CD8-positive, alpha-beta memory T cell (primary cell): Measurements from ENCODE around the gene WDR17. TPM values are rescaled to one million over a fixed set of nuclear protein-coding genes. Genes with fewer than 3 reads are reported as not detected.
A peak's percentile ranks its signal among the peaks of the same experiment; 100 is the strongest.

Experiments used
- CTCF ChIA-PET: fragments of 350-600 bp; sonication (Branson Sonifier 250); formaldehyde crosslinking; loops from one replicate; lab custom pipeline; 2021; ENCODE audit warnings: antibody characterized with exemption; lab: Charles Lee
- POLR2A ChIA-PET: fragments of 350-600 bp; sonication (Branson Sonifier 250); formaldehyde crosslinking; loops from one replicate; lab custom pipeline; 2021; ENCODE audit warnings: antibody characterized with exemption; lab: Charles Lee
- DNase-seq, 5 donors: peaks; one replicate each; pipeline versions ENCODE4 v3.0.0 to v3.0.0-alpha.2; 2020 to 2022; ENCODE audit warnings: mixed read lengths in 1 of 5
- H3K27ac ChIP-seq: one replicate; pipeline ENCODE4 v1.7.0; 2013; ENCODE audit warnings: low read depth, mild to moderate bottlenecking, low read length, moderate library complexity
- H3K27me3 ChIP-seq: 2 replicates; pipeline ENCODE4 v1.7.0; 2013; ENCODE audit warnings: low read length, mild to moderate bottlenecking; ENCODE audit not compliant: insufficient read depth, poor library complexity, severe bottlenecking
- H3K36me3 ChIP-seq: 2 replicates; pipeline ENCODE4 v1.7.0; 2013; ENCODE audit warnings: mild to moderate bottlenecking, low read length, moderate library complexity; ENCODE audit not compliant: insufficient read depth
- H3K4me1 ChIP-seq: 2 replicates; pipeline ENCODE4 v1.7.0; 2013; ENCODE audit warnings: mild to moderate bottlenecking, low read length, moderate library complexity; ENCODE audit not compliant: insufficient read depth
- H3K4me3 ChIP-seq: 2 replicates; pipeline ENCODE4 v1.7.0; 2013; ENCODE audit warnings: mild to moderate bottlenecking, low read length
- H3K9me3 ChIP-seq: 2 replicates; pipeline ENCODE4 v1.7.0; 2013; ENCODE audit warnings: mild to moderate bottlenecking, low read length
- H3K27ac Mint-ChIP-seq, 8 donors: one replicate each; pipeline ENCODE4 v1.8.0; 2020 to 2021; ENCODE audit warnings: mixed read lengths in 8 of 8, mild to moderate bottlenecking in 6 of 8, inconsistent platforms in 3 of 8, moderate library complexity in 3 of 8
- H3K27me3 Mint-ChIP-seq, 2 donors: one replicate each; pipeline ENCODE4 v1.8.0; 2020 to 2021; ENCODE audit warnings: mixed read lengths in 2 of 2, mild to moderate bottlenecking in 1 of 2, moderate library complexity in 1 of 2
- H3K36me3 Mint-ChIP-seq, 3 donors: one replicate each; pipeline ENCODE4 v1.8.0; 2020 to 2021; ENCODE audit warnings: mixed read lengths in 3 of 3, inconsistent platforms in 1 of 3, mild to moderate bottlenecking in 1 of 3
- H3K4me1 Mint-ChIP-seq, 3 donors: one replicate each; pipeline ENCODE4 v1.8.0; 2020 to 2021; ENCODE audit warnings: mixed read lengths in 3 of 3, inconsistent platforms in 1 of 3, mild to moderate bottlenecking in 1 of 3
- H3K4me3 Mint-ChIP-seq, 7 donors: one replicate each; pipeline ENCODE4 v1.8.0; 2020 to 2021; ENCODE audit warnings: mixed read lengths in 7 of 7, mild to moderate bottlenecking in 6 of 7, moderate library complexity in 4 of 7, inconsistent platforms in 2 of 7
- H3K9me3 Mint-ChIP-seq, 5 donors: one replicate each; pipeline ENCODE4 v1.8.0; 2020 to 2022; ENCODE audit warnings: mixed read lengths in 5 of 5, mild to moderate bottlenecking in 3 of 5, moderate library complexity in 2 of 5, inconsistent platforms in 1 of 5
- polyA plus RNA-seq: library from polyadenylated mRNA; unstranded; fragments of 300-500 nt; fragmentation: Illumina TruSeq; gene quantifications from one replicate; pipeline ENCODE4 v1.2.3, GENCODE V29; 2021
- total RNA-seq, 2 experiments: library from RNA; stranded (reverse); gene quantifications; one replicate each; pipeline ENCODE4 v1.2.3, GENCODE V29; 2021

WDR17 gene
- total RNA-seq = 1 to 10 TPM; 1.0 to 1.4 TPM
- not detected for polyA plus RNA-seq

- peak; percentile 1 to 71 (median 49) for DNase-seq
- ChIA-PET CTCF (no interaction called here), POLR2A (no interaction called here)
- H3K27me3 ChIP-seq = no peaks in the 10 kb centered on the region
- peak within 1 kb of the TSS; percentile 49 for H3K4me3 ChIP-seq
- Mint-ChIP-seq H3K27me3 (peaks cover 11 to 32% of the 10 kb centered on the region in 2 donors), H3K36me3 (no peaks in the 10 kb centered on the region), H3K4me1 (peaks cover 11 to 13% (median 13%) of the 10 kb centered on the region in 3 donors), H3K9me3 (peaks cover 0 to 7% (median 0%) of the 10 kb centered on the region in 5 donors), H3K4me3 (peak within 1 kb of the TSS; percentile 61 to 87 (median 83)), H3K27ac (peak within 1 kb of the TSS in 3 of 8 donors; percentile 49 to 72 (median 49))
- H3K9me3 ChIP-seq = no peaks in the 10 kb centered on the region
- no peaks in the 10 kb centered on the region for H3K36me3 ChIP-seq
- peaks cover 6% of the 10 kb centered on the region for H3K4me1 ChIP-seq
- H3K27ac ChIP-seq = no peak within 1 kb of the TSS
Observed at GRCh38 chr4:176065435-176066291, at the start of gene WDR17. Gene WDR17, plus strand, starts transcription at chr4:176065841. Its CDS starts 45,740 bp downstream, at chr4:176111581.

GRCh38 chr4:176016601-176017000 is 49.0 kb upstream of the WDR17 start:
- Mint-ChIP-seq H3K36me3 (no peaks in the 10 kb centered on the region), H3K27me3 (peaks cover under 1 to 3% of the 10 kb centered on the region in 2 donors), H3K4me3 (no peak overlapping the region), H3K9me3 (no peaks in the 10 kb centered on the region), H3K27ac (no peak overlapping the region), H3K4me1 (no peaks in the 10 kb centered on the region)
- ChIA-PET POLR2A (no interaction called here), CTCF (no interaction called here)
- Histone ChIP-seq H3K36me3 (no peaks in the 10 kb centered on the region), H3K27me3 (no peaks in the 10 kb centered on the region), H3K4me3 (no peak overlapping the region), H3K27ac (no peak overlapping the region), H3K4me1 (no peaks in the 10 kb centered on the region), H3K9me3 (no peaks in the 10 kb centered on the region)
- no peak for DNase-seq

GRCh38 chr4:176020481-176021085 is 45.1 kb upstream of the WDR17 start:
- no peaks in the 10 kb centered on the region for H3K4me1 Mint-ChIP-seq
- no peak overlapping the region for H3K27ac Mint-ChIP-seq
- Histone ChIP-seq H3K27me3 (no peaks in the 10 kb centered on the region), H3K4me3 (no peak overlapping the region), H3K4me1 (no peaks in the 10 kb centered on the region), H3K36me3 (no peaks in the 10 kb centered on the region), H3K27ac (no peak overlapping the region), H3K9me3 (no peaks in the 10 kb centered on the region)
- H3K4me3 Mint-ChIP-seq = no peak overlapping the region
- DNase-seq = no peak
- H3K36me3 Mint-ChIP-seq = no peaks in the 10 kb centered on the region
- H3K9me3 Mint-ChIP-seq = no peaks in the 10 kb centered on the region
- ChIA-PET POLR2A (no interaction called here), CTCF (no interaction called here)
- peaks cover 0 to 11% of the 10 kb centered on the region in 2 donors for H3K27me3 Mint-ChIP-seq

- Mint-ChIP-seq H3K36me3 (no peaks in the 10 kb centered on the region), H3K27me3 (peaks cover 0 to 5% of the 10 kb centered on the region in 2 donors), H3K4me1 (no peaks in the 10 kb centered on the region)
Observed at GRCh38 chr4:176030391-176030790, 35.2 kb upstream of the WDR17 start.

GRCh38 chr4:176031922-176032321 is 33.7 kb upstream of the WDR17 start:
- no peaks in the 10 kb centered on the region for H3K36me3 Mint-ChIP-seq
- peaks cover 0 to 3% of the 10 kb centered on the region in 2 donors for H3K27me3 Mint-ChIP-seq
- Histone ChIP-seq H3K27ac (no peak overlapping the region), H3K9me3 (no peaks in the 10 kb centered on the region), H3K27me3 (no peaks in the 10 kb centered on the region), H3K4me3 (no peak overlapping the region), H3K4me1 (no peaks in the 10 kb centered on the region), H3K36me3 (no peaks in the 10 kb centered on the region)
- ChIA-PET POLR2A (no interaction called here), CTCF (no interaction called here)
- no peak overlapping the region for H3K27ac Mint-ChIP-seq
- H3K4me1 Mint-ChIP-seq = no peaks in the 10 kb centered on the region
- DNase-seq = no peak
- H3K4me3 Mint-ChIP-seq = no peak overlapping the region
- H3K9me3 Mint-ChIP-seq = peaks cover 0 to 3% (median 0%) of the 10 kb centered on the region in 5 donors

More at GRCh38 chr4:176030391-176030790, 35.2 kb upstream of the WDR17 start:
- DNase-seq = no peak
- CTCF ChIA-PET = no interaction called here
- Histone ChIP-seq H3K27me3 (no peaks in the 10 kb centered on the region), H3K36me3 (no peaks in the 10 kb centered on the region), H3K9me3 (no peaks in the 10 kb centered on the region), H3K27ac (no peak overlapping the region), H3K4me3 (no peak overlapping the region), H3K4me1 (no peaks in the 10 kb centered on the region)
- POLR2A ChIA-PET = no interaction called here
- no peak overlapping the region for H3K27ac Mint-ChIP-seq
- H3K9me3 Mint-ChIP-seq = peaks cover 0 to 3% (median 0%) of the 10 kb centered on the region in 5 donors
- no peak overlapping the region for H3K4me3 Mint-ChIP-seq

GRCh38 chr4:176032454-176032853 is 33.2 kb upstream of the WDR17 start:
- no peak for DNase-seq
- no peak overlapping the region for H3K27ac Mint-ChIP-seq
- Histone ChIP-seq H3K36me3 (no peaks in the 10 kb centered on the region), H3K9me3 (no peaks in the 10 kb centered on the region), H3K4me1 (no peaks in the 10 kb centered on the region), H3K27ac (no peak overlapping the region), H3K4me3 (no peak overlapping the region), H3K27me3 (no peaks in the 10 kb centered on the region)
- no peaks in the 10 kb centered on the region for H3K4me1 Mint-ChIP-seq
- H3K27me3 Mint-ChIP-seq = no peaks in the 10 kb centered on the region
- H3K36me3 Mint-ChIP-seq = no peaks in the 10 kb centered on the region
- POLR2A ChIA-PET = no interaction called here
- no peak overlapping the region for H3K4me3 Mint-ChIP-seq
- CTCF ChIA-PET = no interaction called here
- H3K9me3 Mint-ChIP-seq = peaks cover 0 to 3% (median 0%) of the 10 kb centered on the region in 5 donors

- no peaks in the 10 kb centered on the region for H3K27me3 ChIP-seq
- DNase-seq = peak in 1 of 5 donors; percentile 12
- Mint-ChIP-seq H3K4me1 (no peaks in the 10 kb centered on the region), H3K4me3 (no peak overlapping the region), H3K27me3 (peaks cover 0 to 1% of the 10 kb centered on the region in 2 donors), H3K36me3 (no peaks in the 10 kb centered on the region), H3K27ac (no peak overlapping the region), H3K9me3 (peaks cover 0 to 5% (median 0%) of the 10 kb centered on the region in 5 donors)
- CTCF ChIA-PET = no interaction called here
- H3K9me3 ChIP-seq = no peaks in the 10 kb centered on the region
- no peak overlapping the region for H3K27ac ChIP-seq
- no peaks in the 10 kb centered on the region for H3K4me1 ChIP-seq
- no peak overlapping the region for H3K4me3 ChIP-seq
- POLR2A ChIA-PET = no interaction called here
- H3K36me3 ChIP-seq = no peaks in the 10 kb centered on the region
Observed at GRCh38 chr4:176034499-176034898, 31.1 kb upstream of the WDR17 start.

GRCh38 chr4:176034936-176035335 is 30.7 kb upstream of the WDR17 start:
- Mint-ChIP-seq H3K4me3 (no peak overlapping the region), H3K4me1 (no peaks in the 10 kb centered on the region), H3K27ac (no peak overlapping the region), H3K36me3 (no peaks in the 10 kb centered on the region), H3K27me3 (peaks cover 0 to 1% of the 10 kb centered on the region in 2 donors), H3K9me3 (peaks cover 0 to 5% (median 0%) of the 10 kb centered on the region in 5 donors)
- no peak for DNase-seq
- no peaks in the 10 kb centered on the region for H3K36me3 ChIP-seq
- no peak overlapping the region for H3K4me3 ChIP-seq
- no peak overlapping the region for H3K27ac ChIP-seq
- ChIA-PET CTCF (interaction anchor here (0.9 kb wide), 1 partner anchor 1012 kb away, joined by 4 read pairs; no protein-coding TSS in a partner anchor), POLR2A (no interaction called here)
- no peaks in the 10 kb centered on the region for H3K9me3 ChIP-seq
- no peaks in the 10 kb centered on the region for H3K4me1 ChIP-seq
- H3K27me3 ChIP-seq = no peaks in the 10 kb centered on the region
